GM21825 (cell line): ENCODE results near the gene IL1RAP.
A peak's percentile ranks its signal among the peaks of the same experiment; 100 is the strongest.

Source experiments
- ATAC-seq: cut with Tn5 transposase; IDR thresholded peaks from one replicate; pipeline ENCODE4 v1.9.1; 2021; ENCODE audit warnings: mild to moderate bottlenecking, moderate library complexity; ENCODE audit not compliant: unreplicated experiment

Gene IL1RAP

DNA sequence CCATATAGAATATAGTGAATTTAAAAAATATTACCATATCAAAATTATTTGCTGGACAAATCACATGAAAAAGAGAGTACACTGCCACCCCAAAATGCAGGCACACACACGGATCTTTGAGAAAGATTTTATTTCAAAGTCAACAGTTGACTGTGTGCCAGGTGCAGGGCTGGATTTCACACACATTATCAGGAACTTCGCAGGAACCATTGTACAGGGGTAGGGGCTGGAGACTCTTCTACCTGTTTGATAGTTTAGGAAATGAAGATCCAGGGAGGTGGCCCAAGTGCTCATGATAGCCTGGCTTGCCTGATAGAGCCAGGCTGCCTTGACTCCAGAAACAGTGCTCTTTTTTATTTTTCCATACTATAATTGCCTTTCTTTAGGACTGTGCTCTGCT is 54.2 kb downstream of the IL1RAP start:
- no peak for ATAC-seq

DNA sequence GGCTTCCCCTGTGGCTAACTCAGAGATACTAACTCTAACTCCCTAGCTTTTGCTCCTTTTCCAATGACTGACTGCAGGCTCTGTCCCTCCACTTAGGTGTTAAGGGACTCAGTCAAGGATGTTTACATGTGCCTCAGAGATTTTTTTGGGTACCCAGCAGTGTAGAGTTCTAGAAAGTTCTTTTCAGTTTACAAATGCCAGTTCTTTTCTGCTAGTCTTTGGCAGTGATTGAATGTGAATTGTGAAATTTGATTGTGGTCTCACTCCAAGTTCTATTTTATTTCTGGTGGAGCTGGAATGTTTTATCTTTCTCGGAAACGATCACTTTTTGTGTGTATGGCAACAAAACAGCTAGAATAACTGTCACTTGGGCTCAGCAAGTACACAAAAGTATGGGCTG is 60.6 kb downstream of the IL1RAP start:
- ATAC-seq, result no peak

DNA sequence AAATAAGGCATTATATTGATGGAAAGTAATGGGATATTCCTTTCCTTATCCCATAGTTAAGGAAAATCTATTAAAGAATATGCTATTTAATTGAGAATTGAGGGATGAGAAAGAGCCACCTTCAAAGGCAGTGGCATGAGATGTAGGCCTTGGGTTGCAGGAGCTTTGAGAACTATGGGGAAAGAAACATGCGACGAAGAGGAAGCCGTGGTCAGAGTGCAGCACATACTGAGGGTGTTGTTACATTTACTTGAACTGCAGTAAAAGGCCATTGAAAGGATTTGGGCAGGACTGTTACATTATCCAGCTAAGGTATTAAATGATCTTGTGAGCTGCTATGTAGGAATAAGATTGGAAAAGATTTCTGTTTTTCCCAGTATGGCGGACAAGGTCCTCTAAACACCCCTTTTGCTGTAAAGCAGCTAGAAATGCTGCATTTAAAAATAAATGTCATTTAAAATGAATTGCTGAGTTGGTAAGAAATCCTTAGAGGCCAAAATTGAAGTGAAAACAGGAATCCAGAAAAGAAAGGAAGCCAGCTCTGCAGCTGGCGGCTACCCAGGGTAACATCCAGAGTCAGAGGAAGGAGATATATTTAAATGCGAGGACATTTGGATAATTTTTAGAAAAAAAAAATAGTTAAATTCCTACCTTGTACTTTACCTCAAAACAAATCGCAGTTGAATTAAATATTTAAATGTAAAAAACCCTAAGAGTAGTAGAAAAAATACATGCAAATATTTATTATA is 61.7 kb downstream of the IL1RAP start:
- ATAC-seq, result no peak

DNA sequence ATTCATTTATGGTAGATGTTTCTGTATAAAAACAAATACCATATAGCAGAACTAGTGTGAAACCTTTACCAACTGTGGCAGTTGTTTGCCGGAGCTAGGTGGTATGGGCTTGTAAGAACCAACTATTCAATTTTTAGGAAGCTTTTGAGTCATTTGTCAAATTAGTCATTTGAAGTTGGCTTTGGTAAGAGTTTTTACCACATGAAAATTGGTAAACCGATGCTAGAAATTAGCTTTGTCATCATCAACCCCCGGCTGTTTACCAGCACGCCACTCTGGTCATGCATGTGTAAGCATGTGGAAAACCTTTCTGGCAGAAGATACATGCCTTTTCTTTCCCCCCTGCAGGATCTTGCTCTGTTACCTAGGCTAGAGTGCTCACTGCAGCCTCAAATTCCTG is 63.3 kb downstream of the IL1RAP start:
- ATAC-seq, result no peak

DNA sequence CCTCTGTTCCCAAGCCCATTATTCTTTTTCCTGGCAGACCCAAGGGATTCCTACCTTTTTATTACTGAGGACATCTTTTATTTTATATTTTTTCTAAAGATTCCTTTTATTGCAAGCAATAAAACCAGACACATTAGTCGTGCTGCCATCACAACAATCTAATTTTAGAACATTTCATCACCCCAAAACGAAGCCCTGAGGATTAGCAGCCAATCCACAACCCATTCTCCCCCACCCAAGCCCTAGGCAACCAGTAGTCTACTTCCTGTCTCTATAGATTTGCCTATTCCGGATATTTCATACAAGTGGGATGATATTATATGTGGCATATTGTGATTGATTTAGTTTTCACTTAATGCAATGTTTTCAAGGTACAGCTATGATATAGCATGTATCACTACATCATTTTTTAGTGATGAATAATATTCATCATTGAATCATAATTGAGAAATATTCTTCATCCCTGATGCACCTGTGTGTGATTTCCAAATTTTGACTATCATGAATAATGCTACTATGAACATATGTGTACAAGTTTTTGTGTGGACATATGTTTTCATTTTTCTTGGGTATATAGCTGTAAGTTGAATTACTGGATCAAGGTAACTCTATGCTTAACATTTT is 65.7 kb downstream of the IL1RAP start:
- no peak for ATAC-seq

DNA sequence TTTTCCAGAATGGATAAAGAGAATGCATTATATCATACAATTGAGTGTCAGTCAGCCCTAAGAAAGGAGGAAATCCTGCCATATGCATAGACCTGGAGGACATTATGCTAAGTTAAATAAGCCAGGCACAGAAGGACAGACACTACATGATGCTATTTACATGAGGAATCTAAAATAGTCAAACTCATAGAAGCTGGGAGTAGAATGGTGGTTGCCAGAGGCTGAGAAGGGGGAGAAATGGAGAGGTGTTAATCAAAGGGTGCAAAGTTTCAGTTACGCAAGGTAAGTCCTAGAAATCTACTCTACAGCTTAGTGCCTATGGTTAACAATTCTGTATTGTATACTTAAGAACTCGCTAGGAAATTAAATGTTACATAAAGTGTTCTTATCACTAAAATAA is 66.5 kb downstream of the IL1RAP start:
- no peak for ATAC-seq

DNA sequence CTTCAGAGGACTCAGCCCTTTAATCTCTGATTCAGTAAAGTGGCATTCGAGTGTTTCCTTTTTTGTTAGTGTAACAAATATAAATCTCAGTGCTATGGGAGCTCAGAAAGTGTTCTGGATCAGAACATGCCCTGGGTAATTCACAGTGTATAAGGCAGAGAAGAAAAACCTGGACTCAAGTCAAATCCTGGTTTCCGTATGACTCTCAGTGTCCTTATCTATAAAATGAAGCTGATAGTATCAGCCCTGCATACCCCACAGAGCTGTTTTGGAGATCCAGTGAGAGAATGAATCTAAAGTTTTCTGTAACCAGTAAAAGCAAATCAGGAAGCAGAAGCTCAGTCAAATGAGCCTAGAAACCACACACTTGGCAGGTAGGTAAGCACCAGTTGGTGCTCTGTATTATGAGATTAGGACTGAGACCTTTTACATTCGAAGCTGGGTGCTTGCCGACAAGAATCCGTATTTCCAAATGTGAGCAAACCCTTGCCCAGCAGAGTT is 67.2 kb downstream of the IL1RAP start:
- no peak for ATAC-seq

DNA sequence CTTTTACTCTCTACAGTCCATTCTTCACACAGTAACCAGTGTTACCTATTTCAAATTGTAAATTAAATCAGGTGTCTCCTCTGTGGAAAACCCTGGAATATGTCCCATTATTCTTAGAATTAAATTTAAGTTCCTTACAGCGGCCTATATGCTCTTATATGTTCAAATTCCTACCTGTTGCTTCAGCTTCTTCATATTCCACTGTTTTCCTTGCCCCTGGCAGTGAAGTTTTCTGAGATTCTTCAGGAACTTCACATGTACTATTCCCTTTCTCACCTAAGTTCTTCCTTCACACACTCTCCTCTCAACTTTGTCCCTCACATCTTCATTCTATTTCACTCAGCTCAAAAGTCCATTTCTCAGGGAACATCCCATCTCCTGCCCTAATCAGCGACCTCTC is 68.8 kb downstream of the IL1RAP start:
- ATAC-seq, result no peak

DNA sequence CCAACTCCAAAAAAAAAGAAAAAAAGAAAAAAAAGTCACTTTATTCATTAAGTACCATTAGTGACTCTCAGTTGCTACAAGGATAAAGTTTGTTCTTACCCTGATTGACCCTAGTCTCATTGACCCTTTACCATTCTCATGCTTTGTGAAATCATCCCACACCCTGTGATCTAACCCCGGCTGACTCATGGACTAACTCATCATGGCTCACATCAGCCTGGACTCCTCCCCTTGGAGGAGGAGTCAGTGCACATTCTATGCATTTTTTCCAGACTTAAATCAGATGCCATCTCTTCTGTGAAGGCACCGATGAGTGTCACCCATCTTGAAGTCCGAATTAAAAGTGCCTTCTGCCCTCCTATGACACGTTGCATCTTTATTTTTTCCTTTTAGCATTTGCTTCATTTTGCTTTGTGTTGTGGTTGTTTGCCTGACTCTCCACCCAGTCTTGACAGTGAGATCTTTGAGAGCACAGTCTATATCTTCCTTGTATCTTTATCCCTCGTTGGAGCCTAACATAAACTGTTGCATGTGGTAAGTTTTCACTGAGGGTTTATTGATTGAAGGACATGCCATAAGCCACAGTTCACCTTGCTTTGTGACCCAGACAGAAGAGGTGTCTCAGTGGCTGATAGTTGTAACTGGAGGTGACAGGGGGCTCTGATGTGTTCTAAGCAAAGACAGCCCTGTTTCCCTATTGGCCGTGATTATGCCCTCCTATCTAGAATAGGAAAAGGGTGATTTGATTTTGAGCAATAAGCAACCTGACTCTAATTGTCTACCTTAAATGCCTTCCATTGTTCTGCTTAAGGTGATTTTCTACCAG is 72.1 kb downstream of the IL1RAP start:
- ATAC-seq, result peak; percentile 14

DNA sequence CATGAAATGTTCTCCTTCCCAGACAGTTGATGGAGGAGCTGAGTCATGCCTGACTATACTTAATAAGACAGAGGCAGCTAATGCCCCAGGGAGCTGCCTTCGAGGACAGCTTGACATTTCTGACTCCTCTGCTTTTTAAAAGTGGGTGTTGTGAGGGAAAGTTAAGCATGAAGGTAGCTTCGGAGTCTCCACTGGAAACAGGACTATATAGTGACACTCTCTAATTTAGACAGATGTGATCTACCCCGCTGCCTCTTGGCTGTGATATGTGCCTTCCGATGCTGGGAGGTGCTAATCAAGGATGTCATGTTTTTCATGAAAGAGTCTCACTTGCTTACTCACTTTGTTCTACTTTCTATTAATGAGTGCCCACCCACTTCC is 72.7 kb downstream of the IL1RAP start:
- peak; percentile 84 for ATAC-seq

DNA sequence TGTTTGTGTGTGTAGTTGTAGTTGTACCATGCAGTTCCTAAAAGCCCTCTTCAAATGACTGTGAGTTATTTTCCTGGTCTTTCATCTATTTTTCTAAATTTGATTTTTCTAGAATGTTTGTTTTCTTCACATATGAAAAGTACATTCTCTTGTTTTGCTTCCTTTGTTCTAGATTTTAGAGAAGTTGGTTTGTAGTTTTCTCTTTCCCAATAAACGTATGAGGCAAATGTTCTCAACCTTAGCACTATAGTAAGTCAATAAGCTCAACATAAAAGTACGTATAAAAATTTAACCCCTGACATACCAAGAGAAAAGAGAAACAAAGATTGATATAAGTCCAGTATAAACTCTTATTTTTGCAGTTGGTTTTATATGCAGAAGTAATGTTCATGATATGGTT is 74.7 kb downstream of the IL1RAP start:
- ATAC-seq, result no peak

DNA sequence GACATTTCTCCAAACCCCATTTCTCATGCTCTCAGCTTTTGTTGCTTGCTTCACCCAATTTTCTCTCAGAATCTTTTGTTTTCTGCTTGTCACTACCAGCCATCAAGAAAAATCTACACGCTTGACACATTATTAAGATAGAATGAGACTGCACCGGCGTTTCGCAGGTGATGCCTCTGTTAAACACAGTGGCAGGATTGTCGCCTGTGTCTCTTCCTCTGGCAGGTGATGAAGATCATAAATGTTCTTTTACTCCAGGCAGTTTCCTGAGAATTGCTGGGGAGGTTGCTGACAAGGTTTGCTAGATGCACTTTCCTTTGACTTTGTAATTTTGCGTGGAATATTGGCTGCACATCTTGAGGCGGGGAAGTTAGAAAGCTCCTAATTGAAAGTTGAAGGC is 75.4 kb downstream of the IL1RAP start:
- no peak for ATAC-seq

DNA sequence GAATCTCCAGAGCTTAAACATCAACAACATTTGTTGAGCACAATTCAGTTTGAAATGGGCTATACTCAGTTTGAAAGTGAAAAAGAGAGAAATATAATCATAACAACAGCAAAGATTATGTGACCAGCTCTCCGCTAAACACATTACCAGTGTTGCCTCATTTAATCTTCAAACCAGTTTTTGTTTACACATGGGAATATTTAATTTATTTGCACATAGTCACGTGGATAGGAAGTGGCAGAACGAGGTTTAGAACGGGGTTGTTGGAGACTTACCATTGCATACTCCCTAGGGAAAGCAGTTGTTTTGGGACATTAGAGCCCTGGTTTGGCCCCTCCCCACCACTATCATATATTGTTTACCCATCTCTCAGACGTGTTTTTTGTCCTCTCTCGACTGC is 77.2 kb downstream of the IL1RAP start:
- no peak for ATAC-seq

DNA sequence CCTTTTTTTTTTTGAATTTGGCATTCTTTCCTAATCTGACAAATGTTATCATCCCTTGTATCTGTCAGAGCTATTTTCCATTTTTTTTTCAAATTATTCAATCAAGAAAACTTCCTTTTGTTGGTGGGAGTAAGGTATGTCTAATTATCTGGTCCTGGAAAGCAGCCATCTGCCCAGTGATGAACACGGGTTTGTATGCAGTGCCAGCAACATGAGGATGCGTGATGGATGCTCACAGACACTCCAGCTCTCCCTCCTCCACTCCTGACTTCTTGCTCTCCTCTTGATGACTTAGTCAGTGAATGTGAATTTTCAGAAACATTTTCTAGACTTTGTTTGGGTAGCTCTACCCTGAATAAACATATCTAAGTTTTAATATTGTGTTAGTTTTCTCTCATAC is 79.2 kb downstream of the IL1RAP start:
- no peak for ATAC-seq

DNA sequence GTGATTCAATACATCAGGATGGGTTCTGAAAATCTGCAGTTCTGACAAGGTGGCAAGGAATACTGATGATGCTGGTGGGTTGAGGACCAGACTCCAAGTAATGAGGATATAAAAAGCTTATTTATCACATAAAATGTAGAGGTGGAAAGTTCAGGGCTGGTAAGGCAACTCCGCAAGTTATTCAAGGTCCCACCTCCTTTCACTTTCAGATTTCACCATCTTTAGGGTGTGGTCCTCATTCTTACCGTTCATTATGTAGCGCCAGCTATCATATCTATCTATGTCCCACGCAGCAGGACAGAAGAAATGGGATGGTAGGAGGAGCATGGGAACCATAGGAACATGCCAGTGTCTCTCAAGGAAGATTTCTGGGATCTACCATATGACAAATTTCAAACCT is 80.3 kb downstream of the IL1RAP start:
- ATAC-seq, result no peak

DNA sequence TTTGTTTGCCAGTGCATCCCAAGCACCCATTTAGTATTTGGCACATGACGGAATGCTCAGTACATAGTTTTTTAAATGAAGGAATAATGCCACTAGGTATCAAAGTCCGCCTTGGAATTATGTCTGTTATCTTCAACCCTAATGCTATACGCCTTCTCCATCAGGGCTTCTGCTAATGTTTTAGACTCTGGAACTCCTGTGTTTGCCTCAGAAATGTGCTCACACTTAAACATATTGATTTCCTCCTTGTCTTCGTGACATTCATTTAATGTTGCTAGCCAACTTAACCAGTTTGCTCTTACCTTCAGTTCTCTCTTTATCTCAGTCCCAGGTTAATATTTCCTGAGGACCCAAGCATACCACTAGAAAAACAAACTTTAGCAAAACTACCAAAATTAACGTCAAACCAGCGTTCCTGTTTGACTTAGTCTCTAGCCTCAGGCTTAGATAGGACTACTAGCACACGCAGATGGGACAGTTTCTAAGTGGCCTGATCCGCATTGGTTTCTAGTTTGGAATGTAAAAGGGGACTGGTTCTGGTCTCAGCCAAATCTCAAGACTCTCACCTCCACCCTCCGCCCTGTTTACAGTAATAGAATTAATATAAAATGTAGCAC is 81.4 kb downstream of the IL1RAP start:
- no peak for ATAC-seq

DNA sequence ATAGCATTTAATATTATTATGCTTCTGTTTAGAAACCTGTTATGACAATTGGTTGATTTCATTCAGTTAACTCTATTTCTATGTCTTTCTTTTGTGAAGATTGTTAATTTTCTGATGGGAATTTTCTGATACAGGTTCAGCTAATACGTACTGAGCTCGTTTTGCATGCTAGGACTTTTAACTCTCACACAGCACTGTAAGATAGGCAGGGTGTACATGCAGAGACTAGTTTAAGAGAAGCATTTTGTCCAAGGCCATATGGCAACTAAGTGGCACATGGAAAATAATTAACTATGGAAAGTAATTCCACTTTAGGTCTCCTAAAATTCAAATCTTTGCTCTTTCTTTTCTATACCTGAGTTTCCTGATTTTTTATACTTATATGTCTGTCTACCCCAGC is 81.9 kb downstream of the IL1RAP start:
- no peak for ATAC-seq

DNA sequence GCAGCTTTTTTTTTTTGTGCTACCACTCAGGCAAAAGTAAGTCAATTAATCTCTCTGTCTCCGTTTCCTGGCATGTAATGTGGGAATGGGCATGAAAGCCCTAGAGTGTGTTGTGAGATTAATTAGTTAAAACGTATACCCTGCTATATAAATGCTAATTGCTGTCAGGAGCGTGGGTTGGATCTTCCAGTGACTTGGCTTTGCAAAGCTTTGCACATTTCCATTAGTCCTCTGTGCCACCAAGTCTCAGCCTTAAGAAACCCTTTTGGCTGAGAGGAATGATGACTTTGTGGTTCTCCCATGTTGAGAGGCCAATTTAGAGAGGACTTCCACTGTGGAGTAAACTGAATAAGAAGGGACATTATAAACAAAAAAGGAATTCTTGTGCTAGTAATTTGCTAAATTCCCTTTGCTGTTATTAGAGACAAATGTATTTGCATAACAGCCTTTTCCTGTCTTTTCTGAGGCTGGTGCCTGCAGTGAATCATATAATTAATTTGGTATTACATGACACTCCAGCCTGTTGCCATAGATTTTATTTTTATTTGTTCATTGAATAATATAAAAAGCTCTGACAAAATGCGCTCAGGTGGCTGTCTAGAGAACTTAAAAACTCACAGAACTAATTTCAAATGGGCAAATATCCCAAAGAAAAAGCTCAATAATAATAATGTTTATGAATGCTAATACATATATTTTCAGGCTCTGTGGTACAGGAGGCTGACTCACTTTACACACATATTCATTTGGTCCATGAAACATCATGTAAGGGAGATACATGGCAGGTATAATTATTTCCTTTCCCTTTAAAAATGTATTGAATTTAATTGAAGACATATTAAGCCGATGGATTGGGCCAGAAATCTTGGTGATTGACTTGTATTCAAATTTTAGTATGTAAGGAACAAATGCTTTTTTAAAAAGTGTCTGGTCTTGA is 82.7 kb downstream of the IL1RAP start:
- no peak for ATAC-seq

DNA sequence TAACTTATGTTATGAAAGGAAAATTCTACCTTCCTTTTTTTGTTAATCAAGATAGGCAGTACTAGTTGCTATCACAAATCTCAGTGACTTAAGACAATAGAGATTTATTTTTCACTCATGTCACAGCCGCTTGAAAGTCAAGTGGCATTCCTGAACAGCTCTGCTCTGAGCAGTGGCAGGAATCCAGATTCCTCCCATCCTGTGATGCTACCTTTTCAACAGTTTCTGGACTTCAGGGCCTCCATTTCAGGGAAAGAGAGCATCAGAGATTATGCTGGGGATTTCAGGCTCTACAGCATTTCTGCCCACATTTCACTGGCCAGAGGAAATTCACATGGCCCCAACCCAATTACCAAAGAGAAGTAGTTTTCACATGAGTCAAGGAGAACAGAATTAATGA is 83.4 kb downstream of the IL1RAP start:
- no peak for ATAC-seq

DNA sequence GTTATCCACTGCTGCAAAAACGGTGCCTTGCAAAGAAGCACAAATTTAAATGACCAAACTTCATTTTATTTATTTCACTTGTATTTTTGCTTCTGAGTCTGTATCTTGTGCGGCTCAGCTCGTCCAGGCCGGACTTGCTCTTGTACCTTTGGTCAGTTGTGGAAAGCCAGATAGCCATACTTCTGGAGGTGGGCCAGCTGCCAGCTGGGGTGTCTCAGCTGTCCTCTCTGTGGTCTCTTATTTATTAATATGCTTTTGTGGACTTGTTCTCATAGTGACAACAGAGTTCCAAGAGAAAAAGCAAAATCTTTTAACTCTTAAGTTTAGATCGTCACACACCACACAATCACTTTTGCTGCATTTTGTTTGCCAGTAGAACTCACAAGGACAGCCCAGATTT is 87.7 kb downstream of the IL1RAP start:
- no peak for ATAC-seq
